ENCODE results near the gene RGL2. TPM values are rescaled to one million over a fixed set of nuclear protein-coding genes. Genes with fewer than 3 reads are reported as not detected.
A peak's percentile ranks its signal among the peaks of the same experiment; 100 is the strongest.

The RGL2 gene
- total RNA-seq, 4 donors from 2014 or later, result 79.7 to 95.3 (median 84.4) TPM

DNA sequence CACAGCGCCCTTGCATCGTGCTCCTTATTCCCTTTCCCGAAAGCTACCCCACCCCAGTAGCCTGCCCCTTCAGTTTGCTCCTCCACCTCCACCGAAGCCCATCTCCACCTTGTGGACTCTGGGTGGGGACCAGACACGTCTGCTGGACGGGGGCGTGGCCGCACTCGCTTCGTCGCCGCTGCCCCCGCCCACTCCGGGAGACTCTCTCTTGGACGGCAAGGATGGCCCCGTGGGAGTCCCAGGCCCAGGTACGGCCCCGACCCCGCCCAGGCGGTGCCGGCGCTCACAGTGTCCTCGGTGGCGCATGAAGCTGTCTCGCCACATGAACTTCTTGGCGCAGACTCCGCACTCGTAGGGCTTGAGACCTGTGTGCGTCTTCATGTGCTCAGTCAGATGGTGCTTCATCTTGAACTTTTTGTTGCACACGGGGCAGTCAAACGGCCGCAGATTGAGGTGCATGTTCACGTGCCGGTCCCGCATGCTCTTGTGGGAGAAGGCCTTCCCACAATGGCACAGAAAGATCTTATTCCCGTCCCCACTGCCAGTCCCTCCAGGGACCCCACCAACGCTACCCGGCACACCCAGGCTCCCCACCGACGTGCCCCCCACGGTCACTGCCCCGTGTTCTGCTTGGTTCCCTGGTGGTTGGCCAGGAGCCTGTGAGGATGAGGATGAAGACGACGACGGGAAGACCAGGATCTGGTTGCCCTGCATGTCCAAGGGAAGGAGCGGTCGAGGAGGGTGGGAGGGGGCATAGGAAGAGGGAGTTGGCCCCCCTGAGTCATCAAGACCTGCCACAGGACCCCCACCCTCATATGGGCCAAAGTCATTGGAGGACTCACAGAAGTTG is 16.4 kb upstream of the RGL2 start:
- TF ChIP-seq POLR2A (IDR thresholded peaks at IDR 0.05) (no peak), CTCF (IDR thresholded peaks at IDR 0.05) (no peak)
- 31 to 42% methylated on average over 40 to 47 of the region's 47 CpGs for WGBS, 2 donors
- DNase-seq (ENCODE audit: low spot score in 2 of 2), result peak in 1 of 2 donors; percentile 92
- H3K4me3 ChIP-seq (ENCODE audit: low read depth, poor library complexity, severe bottlenecking), result no peak overlapping the region
- intact Hi-C loops (cut with DNase I; ENCODE audit: low total_unique reads), result no loop called here

DNA sequence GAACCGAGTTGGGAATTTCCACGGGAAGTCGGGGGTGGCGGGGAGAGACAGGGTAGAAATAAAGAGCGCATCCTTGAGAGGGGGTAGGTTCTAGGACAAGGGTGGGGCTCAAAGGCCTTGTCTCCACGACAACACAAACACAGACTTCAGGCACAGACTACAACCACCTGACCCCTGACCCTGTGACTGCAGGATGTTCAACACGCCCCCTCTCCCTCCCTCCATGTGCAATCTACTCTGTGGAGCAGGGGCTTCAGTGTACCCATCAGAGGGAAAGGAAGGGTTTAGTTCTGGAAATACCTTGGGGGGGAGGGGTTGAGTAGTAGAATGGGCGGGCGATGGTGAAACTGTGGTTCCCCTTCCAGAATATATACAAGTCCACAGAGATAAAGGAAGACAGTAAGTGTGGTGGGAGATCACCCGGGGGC is 15.8 kb upstream of the RGL2 start:
- 1 to 4% methylated on average over 10 of the region's 10 CpGs for WGBS, 2 donors
- intact Hi-C loops (cut with DNase I; ENCODE audit: low total_unique reads), result no loop called here
- peak overlapping the region; percentile 79 for H3K4me3 ChIP-seq (ENCODE audit: low read depth, poor library complexity, severe bottlenecking)
- peak; percentile 83 to 93 for DNase-seq (ENCODE audit: low spot score in 2 of 2)
- TF ChIP-seq POLR2A (IDR thresholded peaks at IDR 0.05) (no peak), CTCF (IDR thresholded peaks at IDR 0.05) (no peak)

GRCh38 chr6:33313709-33314514 is 15.2 kb upstream of the RGL2 start, which contains the start of gene TAPBP:
TSS of gene TAPBP (minus strand) at chr6:33314078. CDS start at chr6:33314041, 37 bp downstream.
- intact Hi-C loops (cut with DNase I; ENCODE audit: low total_unique reads), result no loop called here
- peak within 1 kb of the TSS; percentile 79 for H3K4me3 ChIP-seq (ENCODE audit: low read depth, poor library complexity, severe bottlenecking)
- 0 to 1% methylated on average over 20 to 46 of the region's 47 CpGs for WGBS, 2 donors
- TF ChIP-seq POLR2A (IDR thresholded peaks at IDR 0.05) (no peak), CTCF (IDR thresholded peaks at IDR 0.05) (no peak)
- peak in 1 of 2 donors; percentile 94 for DNase-seq (ENCODE audit: low spot score in 2 of 2)

DNA sequence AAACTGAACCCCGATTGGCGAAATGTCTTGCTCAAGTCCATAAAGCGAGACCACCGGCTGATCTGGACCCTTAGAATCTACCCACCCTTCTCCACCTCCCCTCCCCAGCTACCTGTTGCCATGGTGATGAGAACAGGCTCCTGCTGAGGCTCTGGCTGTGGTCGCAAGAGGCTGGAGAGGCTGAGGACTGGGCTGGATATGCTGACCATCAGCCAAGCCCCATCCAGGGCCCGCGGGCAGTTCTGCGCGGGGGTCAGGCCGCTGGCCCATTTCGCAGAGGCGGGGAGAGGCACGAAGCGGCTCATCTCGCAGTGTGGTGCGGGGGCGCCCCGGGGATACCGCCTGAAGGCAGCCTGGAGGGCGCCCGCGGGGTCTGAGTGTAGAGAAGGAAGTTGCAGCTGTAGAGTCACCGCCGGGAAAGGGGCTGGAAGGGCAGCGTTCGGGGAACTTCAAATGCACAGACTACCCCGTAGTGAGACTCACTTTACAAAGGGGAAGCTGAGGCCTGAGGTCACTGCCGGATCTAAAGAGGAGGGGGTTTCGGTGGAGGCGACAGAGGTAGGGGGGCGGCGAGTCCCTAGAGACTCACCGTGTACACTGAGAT is 14.5 kb upstream of the RGL2 start:
- H3K4me3 ChIP-seq (ENCODE audit: low read depth, poor library complexity, severe bottlenecking), result peak overlapping the region; percentile 79
- no peak for TF ChIP-seq POLR2A (IDR thresholded peaks at IDR 0.05)
- no peak for TF ChIP-seq CTCF (IDR thresholded peaks at IDR 0.05)
- intact Hi-C loops (cut with DNase I; ENCODE audit: low total_unique reads), result no loop called here
- WGBS, 2 donors, result 1 to 2% methylated on average over 32 to 33 of the region's 33 CpGs
- DNase-seq (ENCODE audit: low spot score in 2 of 2), result peak in 1 of 2 donors; percentile 91

DNA sequence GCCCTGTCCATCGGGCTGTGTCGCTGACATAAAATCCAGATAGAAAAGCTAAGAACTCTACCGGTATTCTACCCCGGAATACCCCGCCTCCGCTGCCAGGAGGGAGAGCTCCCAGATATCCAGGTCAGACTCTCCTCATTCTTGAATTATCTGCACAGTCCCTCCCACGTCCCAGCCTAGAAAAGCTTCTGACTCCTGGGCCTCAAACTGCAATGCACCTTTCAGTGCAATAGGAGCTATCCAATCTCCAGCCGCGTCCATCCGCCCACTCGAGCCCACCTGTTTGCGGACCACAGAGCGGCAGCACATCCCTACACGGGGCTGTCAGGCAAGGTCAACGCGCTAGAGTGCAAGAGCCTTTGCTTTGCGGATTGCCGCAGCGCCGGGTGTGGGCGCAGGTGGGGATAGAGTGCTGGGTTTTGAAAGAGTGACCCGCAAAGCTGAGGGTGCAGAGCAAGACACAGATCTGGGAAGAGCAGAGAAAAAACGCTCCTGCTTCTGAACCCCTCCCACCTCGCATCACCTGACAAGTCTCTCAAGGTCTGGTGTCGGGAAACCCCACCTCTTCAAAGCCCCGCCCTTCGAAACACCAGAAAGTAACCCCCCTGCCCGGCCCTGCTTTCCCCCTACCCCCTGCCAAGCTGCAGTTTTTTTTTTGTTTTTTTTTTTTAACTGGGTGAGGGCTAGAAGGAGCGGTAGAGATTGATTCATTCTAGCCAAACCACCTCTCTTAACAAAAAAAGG is 13.8 kb upstream of the RGL2 start:
- WGBS, 2 donors, result 2 to 5% methylated on average over 29 of the region's 29 CpGs
- peak; percentile 87 to 91 for DNase-seq (ENCODE audit: low spot score in 2 of 2)
- intact Hi-C loops (cut with DNase I; ENCODE audit: low total_unique reads), result no loop called here
- TF ChIP-seq POLR2A (IDR thresholded peaks at IDR 0.05), result no peak
- TF ChIP-seq CTCF (IDR thresholded peaks at IDR 0.05), result no peak
- peak overlapping the region; percentile 79 for H3K4me3 ChIP-seq (ENCODE audit: low read depth, poor library complexity, severe bottlenecking)

Measured in lower leg skin (tissue), 4 donors.